ENCODE measurements around the gene MAP3K5.
"Not testable (repeated sequence)": the region's sequence is repeated elsewhere in the genome, so short reads cannot be mapped to it uniquely, and the experiment has no call there.

Gene MAP3K5

DNA sequence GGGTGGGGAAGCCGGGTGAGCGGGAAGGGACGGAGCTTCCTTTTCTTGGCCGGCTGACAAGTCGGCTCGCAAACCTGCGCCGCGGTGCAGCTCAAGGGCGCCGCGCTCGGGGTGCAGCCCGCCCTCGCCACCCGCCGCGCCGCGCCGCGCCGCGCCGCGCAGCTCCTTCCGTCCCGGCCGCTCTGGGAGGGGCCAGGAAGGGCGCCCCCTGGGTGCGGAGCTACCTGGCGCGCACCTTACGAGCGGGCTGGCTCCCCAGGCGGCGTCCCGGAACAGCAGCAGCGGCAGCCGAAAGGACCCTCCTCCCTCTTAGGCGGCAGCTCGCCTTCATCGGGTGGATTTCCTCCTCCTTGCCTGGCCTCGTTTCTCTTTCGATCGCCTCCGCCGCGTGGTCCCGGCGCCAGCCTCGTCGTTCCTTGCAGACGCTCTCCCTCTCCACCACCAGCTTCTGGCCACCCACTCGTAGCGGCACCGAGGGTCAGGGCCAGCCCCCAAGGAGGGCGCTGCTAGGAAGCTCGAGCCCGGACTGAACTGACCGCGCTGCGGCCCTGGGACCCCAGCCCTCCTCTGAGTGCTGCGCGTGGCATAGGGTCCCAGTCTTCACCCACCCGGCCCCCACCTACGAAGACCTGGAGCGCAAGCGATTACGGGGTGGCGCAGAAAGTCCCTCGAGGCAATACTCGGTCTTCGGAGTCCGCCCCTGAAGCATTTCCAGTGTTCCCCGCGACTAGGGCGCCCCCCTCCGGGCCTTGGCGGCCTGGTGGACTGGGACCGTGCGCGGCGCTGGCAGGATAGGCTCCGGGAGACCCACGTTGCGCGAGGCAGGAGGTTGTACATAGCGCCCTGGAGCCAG is at the start of gene MAP3K5:
MAP3K5 (minus strand) TSS at position 68 of the 853 bp plus-strand sequence. CDS start 320 bp downstream, outside the sequence.
- Histone ChIP-seq H3K4me3 (peak within 1 kb of the TSS; percentile 64 to 91 (median 80)), H3K27ac (peak within 1 kb of the TSS; percentile 75 to 97 (median 94))

DNA sequence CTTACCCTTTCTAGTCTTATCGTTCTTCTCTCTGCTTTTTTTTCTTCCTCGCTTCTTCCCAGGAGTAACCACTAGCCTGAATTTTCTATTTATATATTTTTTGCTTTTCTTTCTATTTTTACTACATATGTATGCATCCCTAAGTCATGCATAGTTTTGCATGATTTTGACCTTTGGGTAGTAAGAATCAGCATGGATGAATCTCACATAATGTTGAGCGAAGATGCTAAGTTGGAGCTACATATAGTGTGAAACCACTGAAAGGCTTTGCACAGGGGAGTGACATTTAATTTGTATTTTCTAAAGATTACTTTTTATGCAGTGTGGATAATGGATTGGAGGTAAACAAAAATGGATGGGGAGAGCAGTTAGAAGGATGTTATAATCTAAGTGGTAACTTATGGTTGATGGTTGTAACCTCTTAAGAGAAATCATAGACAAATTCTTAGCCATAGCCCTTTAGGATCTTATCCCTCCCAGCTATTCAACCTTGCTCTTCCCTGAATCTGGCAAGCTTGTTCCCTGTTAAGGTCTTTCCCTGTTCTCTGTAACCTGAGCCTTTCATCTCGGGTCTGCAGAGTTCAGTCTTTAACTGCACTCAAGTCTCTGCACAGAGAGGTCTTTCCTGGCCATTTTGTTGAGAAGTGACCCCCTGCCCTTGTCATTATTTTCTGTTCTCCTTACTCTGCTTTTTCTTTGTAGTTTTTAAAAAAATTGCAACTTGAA is 48.2 kb upstream of the MAP3K5 start:
- no peak overlapping the region for H3K27ac ChIP-seq
- no peak overlapping the region for H3K4me3 ChIP-seq

DNA sequence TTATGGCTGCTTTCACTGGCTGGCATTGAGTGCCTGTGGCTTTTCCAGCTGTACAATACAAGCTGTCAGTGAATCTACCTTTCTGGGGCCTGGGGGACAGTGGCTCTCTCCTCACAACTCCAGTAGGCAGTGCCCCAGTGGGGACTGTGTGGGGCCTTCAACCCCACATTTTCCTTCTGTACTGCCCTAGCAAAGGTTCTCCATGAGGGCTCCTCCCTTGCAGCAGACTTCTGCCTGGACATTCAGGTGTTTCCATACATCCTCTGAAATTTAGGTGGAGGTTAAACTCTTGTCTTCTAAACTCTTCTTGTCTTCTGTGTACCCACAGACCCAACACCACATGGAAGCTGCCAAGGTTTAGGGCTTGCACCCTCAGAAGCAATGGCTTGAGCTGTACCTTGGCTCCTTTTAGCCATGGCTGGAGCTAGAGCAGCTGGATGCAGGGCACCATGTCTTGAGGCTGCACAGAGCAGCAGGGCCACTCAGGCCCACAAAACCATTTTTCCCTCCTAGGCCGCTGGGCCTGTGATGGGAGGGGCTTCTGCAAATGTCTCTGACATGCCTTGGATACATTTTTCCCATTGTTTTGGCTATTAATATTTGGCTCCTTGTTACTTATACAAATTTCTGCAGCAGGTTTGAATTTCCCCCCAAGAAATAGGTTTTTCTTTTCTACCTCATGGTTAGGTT is 39.7 kb upstream of the MAP3K5 start:
- no peak overlapping the region for H3K4me3 ChIP-seq
- no peak overlapping the region for H3K27ac ChIP-seq

DNA sequence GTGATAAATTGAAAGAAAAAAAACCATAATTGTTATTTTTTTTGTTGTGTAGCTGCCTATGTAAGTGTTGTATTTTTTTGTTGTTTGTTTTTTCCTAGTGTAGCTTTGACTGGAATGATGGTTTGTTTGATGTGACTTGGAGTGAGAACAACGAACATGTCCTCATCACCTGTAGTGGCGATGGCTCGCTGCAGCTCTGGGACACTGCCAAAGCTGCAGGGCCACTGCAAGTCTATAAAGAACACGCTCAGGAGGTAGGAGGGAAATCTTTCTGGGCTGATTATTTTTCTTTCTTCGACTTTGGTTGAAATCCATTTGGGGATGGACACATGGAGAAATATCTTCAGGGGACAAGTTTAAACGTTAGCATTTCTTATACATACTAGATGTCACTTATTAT is 33.9 kb upstream of the MAP3K5 start:
- H3K4me3 ChIP-seq, result no peak overlapping the region
- H3K27ac ChIP-seq, result no peak overlapping the region

- peak overlapping the region in 20 of 21 experiments; percentile 85 to 96 (median 93) for H3K27ac ChIP-seq
- H3K4me3 ChIP-seq, result peak overlapping the region; percentile 46 to 80 (median 67)
Measured at GRCh38 chr6:136823128-136823660, 30.9 kb upstream of the MAP3K5 start.

GRCh38 chr6:136822376-136823127 is 30.3 kb upstream of the MAP3K5 start, which contains the start of gene PEX7:
TSS of gene PEX7 (plus strand) at chr6:136822592. CDS start at chr6:136822666, 74 bp downstream.
- H3K4me3 ChIP-seq, result peak within 1 kb of the TSS; percentile 46 to 80 (median 67)
- H3K27ac ChIP-seq, result peak within 1 kb of the TSS; percentile 84 to 96 (median 93)

DNA sequence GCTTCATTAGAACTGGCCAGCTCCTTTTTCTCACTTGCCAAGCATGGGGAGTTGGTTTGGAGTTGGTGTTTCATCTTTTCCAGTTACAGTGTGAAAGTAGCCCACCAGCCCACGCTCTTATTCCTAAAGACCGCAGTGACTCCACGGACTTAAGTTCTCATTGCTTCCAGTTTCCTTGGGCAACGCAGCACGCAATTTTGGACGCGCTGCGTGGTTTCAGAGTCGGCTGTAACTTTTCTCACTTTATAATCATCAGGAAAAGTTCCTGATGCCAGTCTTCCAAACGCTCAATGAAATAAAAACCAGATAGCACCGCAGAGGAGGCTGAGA is 29.7 kb upstream of the MAP3K5 start:
- Histone ChIP-seq H3K27ac (peak overlapping the region in 19 of 21 experiments; percentile 80 to 96 (median 93)), H3K4me3 (peak overlapping the region; percentile 46 to 80 (median 67))

- Histone ChIP-seq H3K27ac (no peak overlapping the region), H3K4me3 (no peak overlapping the region)
Measured at GRCh38 chr6:136820561-136820960, 28.3 kb upstream of the MAP3K5 start.

GRCh38 chr6:136816656-136817055 is 24.4 kb upstream of the MAP3K5 start:
- Histone ChIP-seq H3K27ac (no peak overlapping the region), H3K4me3 (no peak overlapping the region)

GRCh38 chr6:136815608-136816007 is 23.3 kb upstream of the MAP3K5 start:
- not testable (repeated sequence) for H3K27ac ChIP-seq, H3K4me3 ChIP-seq

GRCh38 chr6:136812174-136812573 is 19.9 kb upstream of the MAP3K5 start:
- Histone ChIP-seq H3K27ac (no peak overlapping the region), H3K4me3 (no peak overlapping the region)

DNA sequence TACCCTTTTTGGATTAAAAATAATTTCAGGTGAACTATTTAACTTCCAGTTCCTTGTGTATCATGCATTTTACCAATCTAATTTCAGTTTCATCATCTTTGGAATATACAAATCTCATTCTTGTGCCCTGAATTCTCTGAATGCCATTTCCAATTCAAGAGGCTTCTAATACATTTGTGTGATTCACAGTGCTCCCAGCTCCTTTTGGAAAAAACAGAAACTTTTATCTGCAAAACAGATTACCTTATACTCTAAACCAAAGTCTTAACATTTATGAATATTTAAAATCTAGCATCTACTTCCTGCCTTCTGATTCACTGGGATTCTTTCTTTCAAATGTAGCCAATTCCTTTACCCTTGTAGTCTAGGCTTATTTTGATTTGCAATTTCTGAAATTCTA is 19.0 kb upstream of the MAP3K5 start:
- Histone ChIP-seq H3K4me3 (no peak overlapping the region), H3K27ac (no peak overlapping the region)

GRCh38 chr6:136809091-136809860 is 17.0 kb upstream of the MAP3K5 start:
- H3K27ac ChIP-seq, result no peak overlapping the region
- H3K4me3 ChIP-seq, result no peak overlapping the region

GRCh38 chr6:136803608-136804007 is 11.3 kb upstream of the MAP3K5 start:
- H3K27ac ChIP-seq, result no peak overlapping the region

DNA sequence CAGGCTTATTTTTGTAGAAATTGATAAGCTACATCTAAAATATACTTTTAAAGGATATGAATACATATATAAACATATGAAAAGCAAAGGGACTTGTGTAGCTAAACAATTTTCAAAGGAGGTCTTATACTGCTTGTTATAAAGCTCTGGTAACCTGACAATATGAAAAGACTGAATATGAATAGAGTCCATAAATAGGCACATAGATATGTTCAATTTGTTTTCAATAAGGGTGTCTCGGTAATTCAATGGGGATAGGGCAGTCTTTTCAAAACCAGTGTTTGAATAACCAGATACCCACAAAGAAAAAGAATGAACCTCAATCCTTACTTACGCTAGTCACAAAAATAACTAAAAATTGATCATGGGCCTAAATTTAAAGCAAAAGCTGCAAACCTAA is 9.3 kb upstream of the MAP3K5 start:
- no peak overlapping the region for H3K27ac ChIP-seq
- no peak overlapping the region for H3K4me3 ChIP-seq

More at GRCh38 chr6:136803608-136804007, 11.3 kb upstream of the MAP3K5 start:
- H3K4me3 ChIP-seq, result no peak overlapping the region

DNA sequence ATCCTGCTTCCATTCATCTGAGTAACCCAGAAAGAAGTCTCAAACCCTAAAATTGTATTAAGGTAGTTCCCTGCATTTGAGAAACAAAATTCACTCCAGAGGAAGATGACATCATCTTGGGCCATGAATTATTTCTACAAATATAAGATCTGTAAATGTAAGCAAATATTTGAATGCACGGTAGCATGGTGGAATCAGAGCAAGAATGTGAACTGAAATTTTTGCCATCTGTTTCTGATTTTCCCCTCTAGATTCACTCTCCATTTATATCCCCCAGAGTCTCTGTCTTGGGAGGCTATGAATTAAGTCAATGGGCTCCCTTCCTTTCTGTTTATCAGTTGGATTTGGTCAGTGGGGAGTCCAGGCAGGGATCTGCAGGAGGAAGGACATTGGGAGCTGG is 5.8 kb upstream of the MAP3K5 start:
- Histone ChIP-seq H3K4me3 (no peak overlapping the region), H3K27ac (no peak overlapping the region)

GRCh38 chr6:136795996-136796395 is 3.7 kb upstream of the MAP3K5 start:
- Histone ChIP-seq H3K27ac (no peak overlapping the region), H3K4me3 (no peak overlapping the region)

DNA sequence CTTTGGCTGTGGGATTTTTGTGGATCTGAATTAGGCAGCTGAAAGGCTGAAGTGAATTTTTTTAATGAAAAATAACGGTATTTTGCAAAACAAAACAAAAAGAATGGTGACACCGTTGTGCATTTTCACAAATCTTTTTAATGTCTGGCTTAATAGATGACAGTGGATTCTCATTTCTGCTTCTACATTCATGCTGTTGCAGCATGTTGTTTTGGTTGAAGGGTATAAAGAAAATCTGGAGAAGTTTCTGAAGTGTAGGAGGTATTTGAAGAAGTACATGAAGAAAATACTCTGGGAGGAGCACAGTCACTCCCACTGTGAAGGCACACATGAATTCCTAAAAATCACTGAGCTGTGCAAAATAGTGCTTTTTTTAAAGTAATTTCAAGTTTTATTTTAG is 3.1 kb upstream of the MAP3K5 start:
- no peak overlapping the region for H3K27ac ChIP-seq

DNA sequence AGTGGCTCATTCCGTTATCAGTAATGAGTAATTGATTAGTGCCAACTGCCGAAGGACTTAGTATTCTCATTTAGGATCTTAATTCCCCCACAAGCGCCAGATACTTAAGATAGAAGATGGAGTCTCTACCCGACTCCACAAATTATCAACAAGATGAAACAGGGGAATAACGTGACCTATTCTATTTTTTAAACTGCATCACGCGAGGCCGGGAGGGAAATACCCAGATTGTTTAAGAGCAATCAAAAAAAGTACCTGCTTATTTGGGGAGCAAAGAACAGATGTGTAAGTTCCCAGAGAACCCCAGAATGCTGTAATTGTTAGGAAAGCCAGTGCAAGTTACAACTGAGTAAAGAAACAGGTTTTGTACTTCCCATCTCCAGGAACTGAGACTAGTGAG is 1.1 kb upstream of the MAP3K5 start:
- Histone ChIP-seq H3K27ac (peak overlapping the region in 18 of 21 experiments; percentile 88 to 97 (median 95)), H3K4me3 (peak overlapping the region; percentile 64 to 91 (median 80))

More for the DNA sequence above, 3.1 kb upstream of the MAP3K5 start:
- no peak overlapping the region for H3K4me3 ChIP-seq
